H9 (cell line): ENCODE measurements around the gene TAS2R40. TPM values are rescaled to one million over a fixed set of nuclear protein-coding genes. Genes with fewer than 3 reads are reported as not detected.

Source experiments
- DNase-seq: peaks from one replicate; pipeline ENCODE4 v3.0.0-alpha.2; 2017
- H2AFZ ChIP-seq: one replicate; pipeline ENCODE4 v1.6.1; 2013; ENCODE audit warnings: mild to moderate bottlenecking, low read length, control low read depth, moderate library complexity
- H2AK5ac ChIP-seq: 2 replicates; pipeline ENCODE4 v1.6.1; 2013; ENCODE audit warnings: low read length, control low read depth, mixed read lengths; ENCODE audit not compliant: insufficient read length
- H2BK120ac ChIP-seq: one replicate; pipeline ENCODE4 v1.6.1; 2013; ENCODE audit warnings: low read depth, mild to moderate bottlenecking, low read length, control low read depth, inconsistent platforms; ENCODE audit not compliant: poor library complexity, severe bottlenecking
- H2BK12ac ChIP-seq: 2 replicates; pipeline ENCODE4 v1.6.1; 2013; ENCODE audit warnings: low read length, control low read depth, mixed read lengths, low read depth; ENCODE audit not compliant: insufficient read length
- H2BK15ac ChIP-seq: 2 replicates; pipeline ENCODE4 v1.6.1; 2013; ENCODE audit warnings: low read depth, low read length, control low read depth
- H2BK20ac ChIP-seq: one replicate; pipeline ENCODE4 v1.6.1; 2013; ENCODE audit warnings: low read depth, mild to moderate bottlenecking, low read length, control low read depth, inconsistent platforms; ENCODE audit not compliant: poor library complexity, severe bottlenecking
- H2BK5ac ChIP-seq: 2 replicates; pipeline ENCODE4 v1.6.1; 2013; ENCODE audit warnings: low read length, control low read depth, mixed read lengths; ENCODE audit not compliant: insufficient read length
- H3K14ac ChIP-seq: 2 replicates; pipeline ENCODE4 v1.6.1; 2013; ENCODE audit warnings: low read length, control low read depth; ENCODE audit not compliant: insufficient read depth
- H3K18ac ChIP-seq: 2 replicates; pipeline ENCODE4 v1.6.1; 2013; ENCODE audit warnings: low read depth, mild to moderate bottlenecking, mixed read lengths, low read length, control low read depth; ENCODE audit not compliant: insufficient read length
- H3K23ac ChIP-seq: 2 replicates; pipeline ENCODE4 v1.6.1; 2013; ENCODE audit warnings: low read length, control low read depth, mixed read lengths, low read depth; ENCODE audit not compliant: insufficient read length
- H3K23me2 ChIP-seq: 2 replicates; pipeline ENCODE4 v1.6.1; 2013; ENCODE audit warnings: low read depth, mild to moderate bottlenecking, mixed read lengths, low read length, control low read depth; ENCODE audit not compliant: insufficient read length, poor library complexity, severe bottlenecking
- H3K27ac ChIP-seq: 2 replicates; pipeline ENCODE4 v1.5.1; 2013; ENCODE audit warnings: low read length, control low read depth, mixed read lengths, low read depth; ENCODE audit not compliant: insufficient read length
- H3K27me3 ChIP-seq: 2 replicates; pipeline ENCODE4 v1.6.1; 2013; ENCODE audit warnings: low read length, control low read depth, inconsistent platforms; ENCODE audit not compliant: insufficient read depth
- H3K4ac ChIP-seq: 2 replicates; pipeline ENCODE4 v1.6.1; 2013; ENCODE audit warnings: low read depth, mild to moderate bottlenecking, control low read depth, inconsistent platforms, low read length, moderate library complexity
- H3K4me1 ChIP-seq: 2 replicates; pipeline ENCODE4 v1.6.1; 2013; ENCODE audit warnings: low read length, control low read depth, inconsistent platforms; ENCODE audit not compliant: insufficient read depth
- H3K4me2 ChIP-seq: 2 replicates; pipeline ENCODE4 v1.6.1; 2013; ENCODE audit warnings: low read length, control low read depth, mixed read lengths; ENCODE audit not compliant: insufficient read length, insufficient read depth
- H3K56ac ChIP-seq: 2 replicates; pipeline ENCODE4 v1.6.1; 2013; ENCODE audit warnings: low read depth, mild to moderate bottlenecking, mixed read lengths, low read length, control low read depth; ENCODE audit not compliant: insufficient read length
- H3K79me1 ChIP-seq: 2 replicates; pipeline ENCODE4 v1.6.1; 2013; ENCODE audit warnings: low read depth, mild to moderate bottlenecking, moderate library complexity, low read length, control low read depth, inconsistent platforms; ENCODE audit not compliant: insufficient read depth, poor library complexity, severe bottlenecking
- H3K79me2 ChIP-seq: 2 replicates; pipeline ENCODE4 v1.6.1; 2013; ENCODE audit warnings: low read length, control low read depth, inconsistent platforms; ENCODE audit not compliant: insufficient read depth
- H3K9ac ChIP-seq: 2 replicates; pipeline ENCODE4 v1.6.1; 2013; ENCODE audit warnings: low read length, control low read depth, mixed read lengths; ENCODE audit not compliant: insufficient read length; ENCODE audit errors: extremely low read depth
- H3K9me3 ChIP-seq: one replicate; pipeline ENCODE4 v1.6.1; 2013; ENCODE audit warnings: low read depth, low read length, inconsistent platforms; ENCODE audit not compliant: control insufficient read depth
- H3T11ph ChIP-seq: one replicate; pipeline ENCODE4 v1.6.1; 2013; ENCODE audit warnings: mild to moderate bottlenecking, low read length, control low read depth, inconsistent platforms
- H4K20me1 ChIP-seq: one replicate; pipeline ENCODE4 v1.6.1; 2013; ENCODE audit not compliant: control insufficient read depth, insufficient read length, insufficient read depth
- H4K5ac ChIP-seq: 2 replicates; pipeline ENCODE4 v1.6.1; 2013; ENCODE audit warnings: low read depth, mild to moderate bottlenecking, mixed read lengths, low read length, control low read depth; ENCODE audit not compliant: insufficient read length
- H4K8ac ChIP-seq: replicated peaks from 2 replicates; pipeline ENCODE4 v1.6.1; 2013; ENCODE audit warnings: low read length, control low read depth, mixed read lengths, low read depth; ENCODE audit not compliant: insufficient read length
- H4K91ac ChIP-seq: 2 replicates; pipeline ENCODE4 v1.6.1; 2013; ENCODE audit warnings: low read depth, mild to moderate bottlenecking, moderate library complexity, mixed read lengths, low read length, control low read depth; ENCODE audit not compliant: insufficient read length
- H3K27ac Mint-ChIP-seq, 3 experiments: 2 replicates in 2 of 3; 3 replicates in 1 of 3; pipeline ENCODE4 v1.8.0; 2020 to 2021; ENCODE audit warnings: mixed read lengths in 3 of 3, mild to moderate bottlenecking in 1 of 3, moderate library complexity in 1 of 3
- H3K27me3 Mint-ChIP-seq: 2 replicates; pipeline ENCODE4 v1.8.0; 2021; ENCODE audit warnings: low read depth, mild to moderate bottlenecking, moderate library complexity, mixed read lengths
- H3K36me3 Mint-ChIP-seq, 3 experiments: 2 replicates in 2 of 3; 3 replicates in 1 of 3; pipeline ENCODE4 v1.8.0; 2020 to 2021; ENCODE audit warnings: low read depth in 3 of 3, mixed read lengths in 3 of 3; ENCODE audit not compliant: insufficient read depth in 1 of 3
- H3K4me1 Mint-ChIP-seq, 2 experiments: 2 replicates each; pipeline ENCODE4 v1.8.0; 2020; ENCODE audit warnings: mixed read lengths in 2 of 2
- H3K4me3 Mint-ChIP-seq, 2 experiments: 2 replicates in 1 of 2; 3 replicates in 1 of 2; pipeline ENCODE4 v1.8.0; 2020 to 2021; ENCODE audit warnings: mild to moderate bottlenecking in 2 of 2, mixed read lengths in 2 of 2, moderate library complexity in 1 of 2
- H3K9me3 Mint-ChIP-seq, 2 experiments: 2 replicates in 1 of 2; 3 replicates in 1 of 2; pipeline ENCODE4 v1.8.0; 2020; ENCODE audit warnings: mild to moderate bottlenecking in 2 of 2, mixed read lengths in 2 of 2, moderate library complexity in 1 of 2
- WGBS: extraction: QIAGEN DNeasy Blood & Tissue Kit; methylation state at CpG from one replicate; pipeline ENCODE4 v1.1.7; 2013; ENCODE audit warnings: missing lambda C conversion rate, low lambda C conversion rate, mixed read lengths; ENCODE audit not compliant: insufficient read length; ENCODE audit errors: extremely low coverage; 5-methylcytosine and 5-hydroxymethylcytosine counted together
- total RNA-seq: library from RNA; stranded (reverse); gene quantifications from 2 replicates; pipeline ENCODE4 v1.2.1, GENCODE V29; 2021
- TF ChIP-seq, protein P1 (sequence below): fragments of 200-600 bp; sonication (generic); conservative IDR thresholded peaks from 3 replicates; pipeline ENCODE4 v1.8.0; 2021; ENCODE audit warnings: antibody characterized with exemption, mild to moderate bottlenecking

Gene TAS2R40
- total RNA-seq, 1 experiment from 2014 or later: not detected

DNA sequence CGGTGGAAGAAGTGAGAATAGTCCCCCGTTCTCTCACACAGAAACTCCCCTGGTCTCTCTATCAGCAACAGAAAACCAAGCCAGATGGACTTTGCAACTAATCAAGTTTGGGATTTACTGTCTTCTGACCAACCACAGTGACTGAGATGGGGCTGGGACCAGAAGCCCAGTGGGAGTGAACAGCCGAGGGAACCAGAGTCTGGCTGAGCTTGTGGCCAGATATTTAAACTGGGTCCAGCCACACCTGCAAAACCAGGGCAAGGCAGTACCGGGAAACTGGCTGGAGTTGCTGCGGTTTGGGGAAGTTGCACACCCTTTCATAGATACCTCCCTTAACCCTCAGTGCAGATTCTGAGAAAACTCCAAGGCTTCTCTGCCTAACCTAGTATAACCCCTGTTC lies 47.4 kb downstream of the TAS2R40 start:
- no peak overlapping the region for H4K8ac ChIP-seq
- H3T11ph ChIP-seq: no peak overlapping the region
- H2BK120ac ChIP-seq: no peak overlapping the region
- no peaks in the 10 kb centered on the region for H3K9me3 Mint-ChIP-seq
- H4K20me1 ChIP-seq: no peaks in the 10 kb centered on the region
- H2AK5ac ChIP-seq: no peak overlapping the region
- H3K4me1 Mint-ChIP-seq: peaks cover 4 to 5% of the 10 kb centered on the region in 2 experiments; a peak in 1 of 4 replicates
- no peak overlapping the region for H3K23ac ChIP-seq
- no peak overlapping the region for H3K18ac ChIP-seq
- WGBS: no CpG with 5 or more reads among the region's 5 CpGs
- no peaks in the 10 kb centered on the region for H3K79me1 ChIP-seq
- H2BK5ac ChIP-seq: no peak overlapping the region
- H3K9ac ChIP-seq: no peak overlapping the region
- H3K4ac ChIP-seq: no peak overlapping the region
- TF ChIP-seq, protein P1, sequence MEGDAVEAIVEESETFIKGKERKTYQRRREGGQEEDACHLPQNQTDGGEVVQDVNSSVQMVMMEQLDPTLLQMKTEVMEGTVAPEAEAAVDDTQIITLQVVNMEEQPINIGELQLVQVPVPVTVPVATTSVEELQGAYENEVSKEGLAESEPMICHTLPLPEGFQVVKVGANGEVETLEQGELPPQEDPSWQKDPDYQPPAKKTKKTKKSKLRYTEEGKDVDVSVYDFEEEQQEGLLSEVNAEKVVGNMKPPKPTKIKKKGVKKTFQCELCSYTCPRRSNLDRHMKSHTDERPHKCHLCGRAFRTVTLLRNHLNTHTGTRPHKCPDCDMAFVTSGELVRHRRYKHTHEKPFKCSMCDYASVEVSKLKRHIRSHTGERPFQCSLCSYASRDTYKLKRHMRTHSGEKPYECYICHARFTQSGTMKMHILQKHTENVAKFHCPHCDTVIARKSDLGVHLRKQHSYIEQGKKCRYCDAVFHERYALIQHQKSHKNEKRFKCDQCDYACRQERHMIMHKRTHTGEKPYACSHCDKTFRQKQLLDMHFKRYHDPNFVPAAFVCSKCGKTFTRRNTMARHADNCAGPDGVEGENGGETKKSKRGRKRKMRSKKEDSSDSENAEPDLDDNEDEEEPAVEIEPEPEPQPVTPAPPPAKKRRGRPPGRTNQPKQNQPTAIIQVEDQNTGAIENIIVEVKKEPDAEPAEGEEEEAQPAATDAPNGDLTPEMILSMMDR: no peak
- H3K27me3 Mint-ChIP-seq: peaks cover 11% of the 10 kb centered on the region
- H3K27ac Mint-ChIP-seq: no peak overlapping the region
- DNase-seq: no peak
- H3K27ac ChIP-seq: no peak overlapping the region
- no peak overlapping the region for H4K5ac ChIP-seq
- H3K4me1 ChIP-seq: no peaks in the 10 kb centered on the region
- H3K36me3 Mint-ChIP-seq: peaks cover 0 to 10% (median 10%) of the 10 kb centered on the region in 3 experiments; a peak in 4 of 7 replicates
- H2BK15ac ChIP-seq: no peak overlapping the region
- no peaks in the 10 kb centered on the region for H3K79me2 ChIP-seq
- H3K4me3 Mint-ChIP-seq: no peak overlapping the region
- H3K27me3 ChIP-seq: no peaks in the 10 kb centered on the region
- H2BK12ac ChIP-seq: no peak overlapping the region
- H2BK20ac ChIP-seq: no peak overlapping the region
- no peaks in the 10 kb centered on the region for H3K9me3 ChIP-seq
- H3K56ac ChIP-seq: no peak overlapping the region
- no peaks in the 10 kb centered on the region for H3K23me2 ChIP-seq
- H4K91ac ChIP-seq: no peak overlapping the region
- no peak overlapping the region for H3K4me2 ChIP-seq
- no peak overlapping the region for H2AFZ ChIP-seq
- no peak overlapping the region for H3K14ac ChIP-seq
